ENCODE measurements around the gene FADS3. TPM values are rescaled to one million over a fixed set of nuclear protein-coding genes. Genes with fewer than 3 reads are reported as not detected.

FADS3 gene
- total and polyA plus RNA-seq, 2 experiments from 2014 or later, result 44.4 to 73.5 TPM

DNA sequence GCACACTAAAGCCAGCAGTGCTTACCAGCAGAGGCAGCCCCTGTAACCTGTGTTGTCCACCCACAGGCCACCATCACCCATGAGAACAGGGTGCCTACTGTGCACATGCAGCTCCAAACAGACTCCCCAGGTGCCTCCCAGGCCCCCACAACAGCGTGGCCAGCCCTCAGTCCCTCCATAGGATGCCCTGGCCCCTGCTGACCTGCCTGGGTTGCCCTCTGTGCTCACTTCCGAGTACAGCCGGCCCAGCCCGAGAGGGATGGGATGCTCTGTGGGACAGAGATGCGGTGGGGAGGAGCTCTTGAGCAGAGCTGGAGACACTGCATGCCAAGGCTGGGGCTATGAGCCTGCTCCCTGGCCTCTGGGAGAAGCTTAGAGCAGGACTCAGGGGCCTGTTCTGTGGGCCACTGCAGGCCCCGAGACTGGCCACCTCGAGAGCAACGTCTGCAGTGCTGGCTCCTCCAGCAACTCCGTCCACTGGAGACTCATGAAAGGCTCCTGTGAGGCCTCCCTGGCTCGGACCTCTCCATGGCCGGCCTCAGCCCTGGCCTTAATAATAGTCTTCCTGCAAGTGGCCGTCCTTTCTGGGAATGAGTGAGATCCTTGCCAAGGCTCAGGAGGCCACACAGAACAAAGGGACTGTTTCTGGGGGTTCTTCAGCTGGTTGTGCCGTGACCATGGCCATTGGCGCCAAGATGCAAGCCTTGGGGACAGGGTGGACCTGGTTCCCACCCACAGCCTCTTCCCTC lies 36.2 kb downstream of the FADS3 start:
- Mint-ChIP-seq H3K27ac (0 out of 2 replicates have a peak overlapping the region, but pooled peaks have one; percentile 35), H3K36me3 (ENCODE audit: low read depth) (peaks cover 84% of the 10 kb centered on the region), H3K4me1 (no peaks in the 10 kb centered on the region), H3K27me3 (ENCODE audit: insufficient read depth, low read depth, poor library complexity) (peaks cover 6% of the 10 kb centered on the region), H3K9me3 (no peaks in the 10 kb centered on the region), H3K4me3 (no peak overlapping the region)
- Histone ChIP-seq H3F3A (replicated peaks; ENCODE audit: low read depth) (peaks cover 18% of the 10 kb centered on the region; the same call in 1 of the 2 replicates), H3K4me1 (ENCODE audit: insufficient read depth) (no peaks in the 10 kb centered on the region), H3K27me3 (ENCODE audit: insufficient read depth) (no peaks in the 10 kb centered on the region), H2AFZ (no peak overlapping the region), H3K4me2 (no peak overlapping the region), H3K79me2 (replicated peaks; ENCODE audit: insufficient read depth) (peaks cover 11% of the 10 kb centered on the region; the same call in 1 of the 2 replicates), H3K4me3 (no peak overlapping the region), H3K9me2 (ENCODE audit: insufficient read depth) (no peaks in the 10 kb centered on the region), H3K36me3 (ENCODE audit: insufficient read depth) (peaks cover 59% of the 10 kb centered on the region), H3K27ac (ENCODE audit: low read depth) (no peak overlapping the region), H4K20me1 (replicated peaks; ENCODE audit: insufficient read depth) (peaks cover 15% of the 10 kb centered on the region)
- DNase-seq (ENCODE audit: low spot score) (no peak), ATAC-seq (no peak)
- TF ChIP-seq NANOG (IDR thresholded peaks at IDR 0.05; ENCODE audit: borderline replicate concordance), result no peak
- TF ChIP-seq, protein P1, sequence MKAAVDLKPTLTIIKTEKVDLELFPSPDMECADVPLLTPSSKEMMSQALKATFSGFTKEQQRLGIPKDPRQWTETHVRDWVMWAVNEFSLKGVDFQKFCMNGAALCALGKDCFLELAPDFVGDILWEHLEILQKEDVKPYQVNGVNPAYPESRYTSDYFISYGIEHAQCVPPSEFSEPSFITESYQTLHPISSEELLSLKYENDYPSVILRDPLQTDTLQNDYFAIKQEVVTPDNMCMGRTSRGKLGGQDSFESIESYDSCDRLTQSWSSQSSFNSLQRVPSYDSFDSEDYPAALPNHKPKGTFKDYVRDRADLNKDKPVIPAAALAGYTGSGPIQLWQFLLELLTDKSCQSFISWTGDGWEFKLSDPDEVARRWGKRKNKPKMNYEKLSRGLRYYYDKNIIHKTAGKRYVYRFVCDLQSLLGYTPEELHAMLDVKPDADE (IDR thresholded peaks at IDR 0.05), result no peak
- TF ChIP-seq ZNF331 (CRISPR knock-in tag; IDR thresholded peaks at IDR 0.05; ENCODE audit: low read depth), result no peak
- no peak for TF ChIP-seq EZH2 (IDR thresholded peaks at IDR 0.05; ENCODE audit: low read depth, unreplicated experiment)
- TF ChIP-seq, protein P2, sequence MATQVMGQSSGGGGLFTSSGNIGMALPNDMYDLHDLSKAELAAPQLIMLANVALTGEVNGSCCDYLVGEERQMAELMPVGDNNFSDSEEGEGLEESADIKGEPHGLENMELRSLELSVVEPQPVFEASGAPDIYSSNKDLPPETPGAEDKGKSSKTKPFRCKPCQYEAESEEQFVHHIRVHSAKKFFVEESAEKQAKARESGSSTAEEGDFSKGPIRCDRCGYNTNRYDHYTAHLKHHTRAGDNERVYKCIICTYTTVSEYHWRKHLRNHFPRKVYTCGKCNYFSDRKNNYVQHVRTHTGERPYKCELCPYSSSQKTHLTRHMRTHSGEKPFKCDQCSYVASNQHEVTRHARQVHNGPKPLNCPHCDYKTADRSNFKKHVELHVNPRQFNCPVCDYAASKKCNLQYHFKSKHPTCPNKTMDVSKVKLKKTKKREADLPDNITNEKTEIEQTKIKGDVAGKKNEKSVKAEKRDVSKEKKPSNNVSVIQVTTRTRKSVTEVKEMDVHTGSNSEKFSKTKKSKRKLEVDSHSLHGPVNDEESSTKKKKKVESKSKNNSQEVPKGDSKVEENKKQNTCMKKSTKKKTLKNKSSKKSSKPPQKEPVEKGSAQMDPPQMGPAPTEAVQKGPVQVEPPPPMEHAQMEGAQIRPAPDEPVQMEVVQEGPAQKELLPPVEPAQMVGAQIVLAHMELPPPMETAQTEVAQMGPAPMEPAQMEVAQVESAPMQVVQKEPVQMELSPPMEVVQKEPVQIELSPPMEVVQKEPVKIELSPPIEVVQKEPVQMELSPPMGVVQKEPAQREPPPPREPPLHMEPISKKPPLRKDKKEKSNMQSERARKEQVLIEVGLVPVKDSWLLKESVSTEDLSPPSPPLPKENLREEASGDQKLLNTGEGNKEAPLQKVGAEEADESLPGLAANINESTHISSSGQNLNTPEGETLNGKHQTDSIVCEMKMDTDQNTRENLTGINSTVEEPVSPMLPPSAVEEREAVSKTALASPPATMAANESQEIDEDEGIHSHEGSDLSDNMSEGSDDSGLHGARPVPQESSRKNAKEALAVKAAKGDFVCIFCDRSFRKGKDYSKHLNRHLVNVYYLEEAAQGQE (IDR thresholded peaks at IDR 0.05; ENCODE audit: unreplicated experiment), result no peak
- no peak for TF ChIP-seq JUNB (IDR thresholded peaks at IDR 0.05; ENCODE audit: unreplicated experiment)
- no peak for TF ChIP-seq ZNF114 (CRISPR knock-in tag; IDR thresholded peaks at IDR 0.05)
- no peak for TF ChIP-seq CREB1 (CRISPR knock-in tag; IDR thresholded peaks at IDR 0.05; ENCODE audit: low read depth)
- TF ChIP-seq STAT1 (IDR thresholded peaks at IDR 0.05; ENCODE audit: unreplicated experiment), result no peak
- TF ChIP-seq, protein P3, sequence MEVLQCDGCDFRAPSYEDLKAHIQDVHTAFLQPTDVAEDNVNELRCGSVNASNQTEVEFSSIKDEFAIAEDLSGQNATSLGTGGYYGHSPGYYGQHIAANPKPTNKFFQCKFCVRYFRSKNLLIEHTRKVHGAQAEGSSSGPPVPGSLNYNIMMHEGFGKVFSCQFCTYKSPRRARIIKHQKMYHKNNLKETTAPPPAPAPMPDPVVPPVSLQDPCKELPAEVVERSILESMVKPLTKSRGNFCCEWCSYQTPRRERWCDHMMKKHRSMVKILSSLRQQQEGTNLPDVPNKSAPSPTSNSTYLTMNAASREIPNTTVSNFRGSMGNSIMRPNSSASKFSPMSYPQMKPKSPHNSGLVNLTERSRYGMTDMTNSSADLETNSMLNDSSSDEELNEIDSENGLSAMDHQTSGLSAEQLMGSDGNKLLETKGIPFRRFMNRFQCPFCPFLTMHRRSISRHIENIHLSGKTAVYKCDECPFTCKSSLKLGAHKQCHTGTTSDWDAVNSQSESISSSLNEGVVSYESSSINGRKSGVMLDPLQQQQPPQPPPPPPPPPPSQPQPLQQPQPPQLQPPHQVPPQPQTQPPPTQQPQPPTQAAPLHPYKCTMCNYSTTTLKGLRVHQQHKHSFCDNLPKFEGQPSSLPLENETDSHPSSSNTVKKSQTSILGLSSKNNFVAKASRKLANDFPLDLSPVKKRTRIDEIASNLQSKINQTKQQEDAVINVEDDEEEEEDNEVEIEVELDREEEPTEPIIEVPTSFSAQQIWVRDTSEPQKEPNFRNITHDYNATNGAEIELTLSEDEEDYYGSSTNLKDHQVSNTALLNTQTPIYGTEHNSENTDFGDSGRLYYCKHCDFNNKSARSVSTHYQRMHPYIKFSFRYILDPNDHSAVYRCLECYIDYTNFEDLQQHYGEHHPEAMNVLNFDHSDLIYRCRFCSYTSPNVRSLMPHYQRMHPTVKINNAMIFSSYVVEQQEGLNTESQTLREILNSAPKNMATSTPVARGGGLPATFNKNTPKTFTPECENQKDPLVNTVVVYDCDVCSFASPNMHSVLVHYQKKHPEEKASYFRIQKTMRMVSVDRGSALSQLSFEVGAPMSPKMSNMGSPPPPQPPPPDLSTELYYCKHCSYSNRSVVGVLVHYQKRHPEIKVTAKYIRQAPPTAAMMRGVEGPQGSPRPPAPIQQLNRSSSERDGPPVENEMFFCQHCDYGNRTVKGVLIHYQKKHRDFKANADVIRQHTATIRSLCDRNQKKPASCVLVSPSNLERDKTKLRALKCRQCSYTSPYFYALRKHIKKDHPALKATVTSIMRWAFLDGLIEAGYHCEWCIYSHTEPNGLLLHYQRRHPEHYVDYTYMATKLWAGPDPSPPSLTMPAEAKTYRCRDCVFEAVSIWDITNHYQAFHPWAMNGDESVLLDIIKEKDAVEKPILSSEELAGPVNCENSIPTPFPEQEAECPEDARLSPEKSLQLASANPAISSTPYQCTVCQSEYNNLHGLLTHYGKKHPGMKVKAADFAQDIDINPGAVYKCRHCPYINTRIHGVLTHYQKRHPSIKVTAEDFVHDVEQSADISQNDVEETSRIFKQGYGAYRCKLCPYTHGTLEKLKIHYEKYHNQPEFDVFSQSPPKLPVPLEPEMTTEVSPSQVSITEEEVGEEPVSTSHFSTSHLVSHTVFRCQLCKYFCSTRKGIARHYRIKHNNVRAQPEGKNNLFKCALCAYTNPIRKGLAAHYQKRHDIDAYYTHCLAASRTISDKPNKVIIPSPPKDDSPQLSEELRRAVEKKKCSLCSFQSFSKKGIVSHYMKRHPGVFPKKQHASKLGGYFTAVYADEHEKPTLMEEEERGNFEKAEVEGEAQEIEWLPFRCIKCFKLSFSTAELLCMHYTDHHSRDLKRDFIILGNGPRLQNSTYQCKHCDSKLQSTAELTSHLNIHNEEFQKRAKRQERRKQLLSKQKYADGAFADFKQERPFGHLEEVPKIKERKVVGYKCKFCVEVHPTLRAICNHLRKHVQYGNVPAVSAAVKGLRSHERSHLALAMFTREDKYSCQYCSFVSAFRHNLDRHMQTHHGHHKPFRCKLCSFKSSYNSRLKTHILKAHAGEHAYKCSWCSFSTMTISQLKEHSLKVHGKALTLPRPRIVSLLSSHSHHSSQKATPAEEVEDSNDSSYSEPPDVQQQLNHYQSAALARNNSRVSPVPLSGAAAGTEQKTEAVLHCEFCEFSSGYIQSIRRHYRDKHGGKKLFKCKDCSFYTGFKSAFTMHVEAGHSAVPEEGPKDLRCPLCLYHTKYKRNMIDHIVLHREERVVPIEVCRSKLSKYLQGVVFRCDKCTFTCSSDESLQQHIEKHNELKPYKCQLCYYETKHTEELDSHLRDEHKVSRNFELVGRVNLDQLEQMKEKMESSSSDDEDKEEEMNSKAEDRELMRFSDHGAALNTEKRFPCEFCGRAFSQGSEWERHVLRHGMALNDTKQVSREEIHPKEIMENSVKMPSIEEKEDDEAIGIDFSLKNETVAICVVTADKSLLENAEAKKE (CRISPR knock-in tag; IDR thresholded peaks at IDR 0.05), result no peak
- no peak for TF ChIP-seq EZH2phosphoT487 (IDR thresholded peaks at IDR 0.05; ENCODE audit: unreplicated experiment)
- TF ChIP-seq, protein P4, sequence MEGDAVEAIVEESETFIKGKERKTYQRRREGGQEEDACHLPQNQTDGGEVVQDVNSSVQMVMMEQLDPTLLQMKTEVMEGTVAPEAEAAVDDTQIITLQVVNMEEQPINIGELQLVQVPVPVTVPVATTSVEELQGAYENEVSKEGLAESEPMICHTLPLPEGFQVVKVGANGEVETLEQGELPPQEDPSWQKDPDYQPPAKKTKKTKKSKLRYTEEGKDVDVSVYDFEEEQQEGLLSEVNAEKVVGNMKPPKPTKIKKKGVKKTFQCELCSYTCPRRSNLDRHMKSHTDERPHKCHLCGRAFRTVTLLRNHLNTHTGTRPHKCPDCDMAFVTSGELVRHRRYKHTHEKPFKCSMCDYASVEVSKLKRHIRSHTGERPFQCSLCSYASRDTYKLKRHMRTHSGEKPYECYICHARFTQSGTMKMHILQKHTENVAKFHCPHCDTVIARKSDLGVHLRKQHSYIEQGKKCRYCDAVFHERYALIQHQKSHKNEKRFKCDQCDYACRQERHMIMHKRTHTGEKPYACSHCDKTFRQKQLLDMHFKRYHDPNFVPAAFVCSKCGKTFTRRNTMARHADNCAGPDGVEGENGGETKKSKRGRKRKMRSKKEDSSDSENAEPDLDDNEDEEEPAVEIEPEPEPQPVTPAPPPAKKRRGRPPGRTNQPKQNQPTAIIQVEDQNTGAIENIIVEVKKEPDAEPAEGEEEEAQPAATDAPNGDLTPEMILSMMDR (conservative IDR thresholded peaks at IDR 0.05; ENCODE audit: low read depth in 2 of 2), result no peak
- TF ChIP-seq POLR2AphosphoS5 (IDR thresholded peaks at IDR 0.05; ENCODE audit: low read depth), result no peak
